ENCODE results near the gene PLEKHO1.

Gene PLEKHO1

GRCh38 chr1:150165622-150166612 lies 16.2 kb downstream of the PLEKHO1 start:
- 0 out of 2 replicates have a peak, but pooled peaks have one; percentile 47 for TF ChIP-seq KLF9 (tag by site-specific recombination; IDR thresholded peaks at IDR 0.05; ENCODE audit: low read depth)
- TF ChIP-seq ZBTB10 (tag by site-specific recombination; IDR thresholded peaks at IDR 0.05): 0 out of 2 replicates have a peak, but pooled peaks have one; percentile 15
- peak; percentile 49; the same call in 1 of the 2 replicates for TF ChIP-seq ZFP69B (tag by site-specific recombination; IDR thresholded peaks at IDR 0.05)
- no peak for TF ChIP-seq ZNF580 (tag by site-specific recombination; IDR thresholded peaks at IDR 0.05)
- TF ChIP-seq ZNF600 (tag by site-specific recombination; IDR thresholded peaks at IDR 0.05): peak; percentile 94
- no peak for TF ChIP-seq BCL6B (tag by site-specific recombination; IDR thresholded peaks at IDR 0.05)
- no peak for TF ChIP-seq ZNF404 (tag by site-specific recombination; IDR thresholded peaks at IDR 0.05)
- TF ChIP-seq ZNF670 (tag by site-specific recombination; IDR thresholded peaks at IDR 0.05; ENCODE audit: low read depth): no peak
- peak; percentile 31; the same call in 1 of the 2 replicates for TF ChIP-seq PATZ1 (tag by site-specific recombination; IDR thresholded peaks at IDR 0.05)
- TF ChIP-seq SP2 (tag by site-specific recombination; IDR thresholded peaks at IDR 0.05): no peak
- peak; percentile 38; the same call in 1 of the 2 replicates for TF ChIP-seq ZNF335 (tag by site-specific recombination; conservative IDR thresholded peaks at IDR 0.05)
- TF ChIP-seq ZNF10 (tag by site-specific recombination; IDR thresholded peaks at IDR 0.05): peak; percentile 89
- TF ChIP-seq ZBTB17 (tag by site-specific recombination; IDR thresholded peaks at IDR 0.05): 0 out of 2 replicates have a peak, but pooled peaks have one; percentile 24
- TF ChIP-seq ZNF830 (tag by site-specific recombination; IDR thresholded peaks at IDR 0.05; ENCODE audit: low read depth): no peak
- 0 out of 2 replicates have a peak, but pooled peaks have one; percentile 23 for TF ChIP-seq ZNF324 (tag by site-specific recombination; IDR thresholded peaks at IDR 0.05)
- TF ChIP-seq ZNF654 (tag by site-specific recombination; IDR thresholded peaks at IDR 0.05; ENCODE audit: low read depth): peak; percentile 74
- peak; percentile 30; the same call in 1 of the 2 replicates for TF ChIP-seq CTCF (tag by site-specific recombination; IDR thresholded peaks at IDR 0.05)
- TF ChIP-seq ZNF692 (tag by site-specific recombination; IDR thresholded peaks at IDR 0.05): peak; percentile 54; the same call in 1 of the 2 replicates
- TF ChIP-seq ZSCAN4 (tag by site-specific recombination; IDR thresholded peaks at IDR 0.05): 0 out of 2 replicates have a peak, but pooled peaks have one; percentile 8
- Histone ChIP-seq H3K9me3 (ENCODE audit: control insufficient read depth, insufficient read depth, low read depth, low read length) (no peaks in the 10 kb centered on the region), H3K4me1 (ENCODE audit: control insufficient read depth, insufficient read depth, low read length) (no peaks in the 10 kb centered on the region), H3K4me3 (ENCODE audit: low read depth, low read length) (no peak overlapping the region), H3K36me3 (ENCODE audit: control insufficient read depth in 2 of 2, insufficient read depth in 1 of 2, low read length in 2 of 2) (no peaks in the 10 kb centered on the region), H3K27ac (ENCODE audit: extremely low read depth, low read depth, low read length) (no peak overlapping the region)
- POLR2A ChIA-PET: interaction anchor here (0.9 to 1.5 kb wide), 3 partner anchors 16 to 279 kb away, joined by 3 to 4 read pairs (median 3); partner anchors contain the start of gene PLEKHO1
- CTCF ChIA-PET: interaction anchor here (0.6 to 3.7 kb wide), 27 partner anchors 8 to 316 kb away, joined by 3 to 28 read pairs (median 4); partner anchors contain the start of genes PLEKHO1 and VPS45

All from HEK293 (cell line).